Measurements from ENCODE around the gene GATAD2A.

- TF ChIP-seq CTCF (IDR thresholded peaks at IDR 0.05) (no peak), POLR2A (IDR thresholded peaks at IDR 0.05) (no peak)
Measured at GRCh38 chr19:19489804-19490204, 84.3 kb downstream of the GATAD2A start.
